ENCODE measurements around the gene TARBP1.
A peak's percentile ranks its signal among the peaks of the same experiment; 100 is the strongest.
"Not testable (repeated sequence)": the region's sequence is repeated elsewhere in the genome, so short reads cannot be mapped to it uniquely, and the experiment has no call there.

TARBP1 gene

GRCh38 chr1:234375672-234376071 is 103.3 kb downstream of the TARBP1 start:
- no peak for DNase-seq

GRCh38 chr1:234373959-234374254 is 105.1 kb downstream of the TARBP1 start:
- DNase-seq = no peak

- DNase-seq = peak; percentile 88 to 92
Measured at GRCh38 chr1:234373064-234373958, 105.7 kb downstream of the TARBP1 start, which contains the start of gene COA6. TSS of gene COA6 (plus strand) at chr1:234373456. CDS start at chr1:234373467, 11 bp downstream.

GRCh38 chr1:234372011-234372757 is 106.8 kb downstream of the TARBP1 start:
- no peak for DNase-seq

- DNase-seq = no peak
Measured at GRCh38 chr1:234371414-234371813, 107.6 kb downstream of the TARBP1 start.

GRCh38 chr1:234369784-234370183 is 109.2 kb downstream of the TARBP1 start:
- peak; percentile 35 to 41 for DNase-seq

DNA sequence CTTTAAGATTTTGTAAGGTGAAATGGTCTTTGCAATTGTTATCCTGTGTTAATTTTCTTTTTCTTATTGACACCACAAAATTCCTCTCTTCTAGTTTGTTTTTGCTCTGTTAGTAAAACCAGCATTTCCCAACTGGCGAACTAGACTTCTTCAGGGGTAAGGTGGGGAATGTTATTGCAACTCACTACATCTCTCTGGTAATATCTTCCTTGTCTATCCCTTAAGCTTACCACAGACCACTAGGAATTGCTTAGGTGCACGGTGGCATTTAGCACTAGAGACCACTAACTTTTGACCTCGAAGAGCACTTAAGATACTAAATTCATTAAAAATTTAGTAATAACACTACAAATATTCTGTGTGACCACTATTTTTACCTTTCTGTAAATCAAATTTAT is 109.9 kb downstream of the TARBP1 start:
- no peak for DNase-seq

GRCh38 chr1:234368320-234369032 is 110.5 kb downstream of the TARBP1 start:
- no peak for DNase-seq

DNA sequence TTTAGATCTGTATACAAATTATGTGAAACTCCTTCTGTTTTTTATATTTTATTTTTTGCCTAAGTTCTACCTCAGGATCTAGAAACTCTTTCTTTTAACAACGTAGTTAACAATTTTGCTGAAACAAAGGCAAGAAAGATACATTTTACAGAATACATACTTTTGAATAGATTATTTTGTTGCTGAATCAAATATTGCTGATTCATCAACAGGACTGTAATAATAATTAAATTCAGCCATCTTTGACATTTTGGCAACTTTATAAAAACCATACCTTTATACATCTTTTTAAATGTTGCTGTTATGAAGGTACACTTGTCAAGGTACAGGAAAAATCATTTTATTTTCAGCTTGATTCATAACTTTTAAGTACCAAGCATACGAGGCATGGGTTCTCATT is 116.4 kb downstream of the TARBP1 start:
- no peak for DNase-seq

DNA sequence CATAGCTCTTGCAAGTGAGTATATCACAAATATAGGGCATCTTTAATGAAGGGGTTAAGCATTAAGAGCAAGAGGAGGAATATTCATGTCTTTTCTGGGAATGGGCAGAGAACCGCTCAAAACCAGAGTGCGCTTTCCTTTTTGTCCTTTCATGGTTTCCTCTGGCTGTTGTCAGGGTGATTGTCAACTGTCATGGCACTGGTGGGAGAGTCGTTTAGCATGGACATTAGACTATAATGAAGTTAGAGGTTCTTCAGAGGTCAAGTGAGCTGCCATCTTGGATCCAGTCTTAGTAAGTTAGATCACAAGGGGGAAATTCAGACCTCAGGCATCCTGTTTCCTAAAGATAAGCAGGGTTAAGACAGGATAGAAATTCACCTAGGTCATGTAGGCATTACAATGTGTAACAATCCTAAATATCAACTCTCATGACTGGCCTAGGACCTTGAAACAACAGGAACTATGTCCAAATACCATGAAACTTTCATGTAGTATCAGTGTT is 117.8 kb downstream of the TARBP1 start:
- DNase-seq = no peak

DNA sequence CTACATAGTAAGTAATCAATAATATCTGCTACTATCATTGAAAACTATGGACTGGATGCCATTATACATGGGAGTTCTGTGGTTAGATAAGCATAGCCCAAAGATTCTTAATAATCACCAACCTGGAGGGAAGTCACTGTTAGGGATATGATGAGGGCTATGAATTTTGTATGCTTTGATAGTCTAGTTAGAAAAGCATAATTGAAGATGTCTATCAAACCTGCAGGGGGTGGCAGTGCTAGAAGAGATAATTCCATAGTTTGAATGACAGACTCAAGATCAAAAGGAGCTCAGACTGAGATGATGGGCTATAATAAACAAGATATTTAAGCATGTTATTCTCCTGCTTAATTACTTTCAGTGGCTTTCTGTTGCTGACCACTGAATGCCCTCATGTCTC is 121.1 kb downstream of the TARBP1 start:
- no peak for DNase-seq

GRCh38 chr1:234356615-234357269 is 122.2 kb downstream of the TARBP1 start:
- DNase-seq = not testable (repeated sequence)

DNA sequence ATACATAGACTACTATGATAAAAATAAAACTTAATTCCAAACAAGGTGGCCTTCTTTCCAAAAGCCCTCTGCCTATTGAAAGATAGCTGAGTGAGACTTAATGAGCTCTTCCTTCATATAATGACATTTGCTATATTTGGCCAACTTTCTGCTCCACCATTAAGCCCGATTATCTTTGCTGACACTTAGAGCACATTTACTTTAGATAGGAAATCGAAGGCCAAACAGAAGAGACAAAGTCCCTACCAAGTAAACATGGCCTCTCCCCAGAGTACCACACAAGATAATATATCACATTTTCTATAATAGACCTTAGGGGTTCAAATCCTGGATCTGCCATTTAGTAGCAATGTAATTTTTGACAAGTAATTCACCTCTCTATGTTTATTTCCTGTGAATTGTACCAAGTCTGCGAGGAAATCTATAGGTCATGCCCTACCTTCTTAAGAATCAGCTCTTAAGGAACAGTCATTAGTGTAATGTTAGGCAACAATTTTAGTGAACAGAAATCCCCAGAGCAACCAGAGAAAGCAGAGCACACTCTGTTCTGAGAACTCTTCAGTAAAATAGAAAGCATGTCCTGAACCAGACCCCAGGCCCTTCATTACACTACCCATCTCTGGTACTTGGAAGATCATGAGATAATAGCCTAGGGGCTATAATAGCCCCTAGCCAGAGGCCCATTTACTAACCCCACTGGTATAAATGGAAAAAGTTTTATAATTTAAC is 123.0 kb downstream of the TARBP1 start:
- DNase-seq = no peak

- DNase-seq = no peak
Measured at GRCh38 chr1:234348964-234349363, 130.0 kb downstream of the TARBP1 start.

DNA sequence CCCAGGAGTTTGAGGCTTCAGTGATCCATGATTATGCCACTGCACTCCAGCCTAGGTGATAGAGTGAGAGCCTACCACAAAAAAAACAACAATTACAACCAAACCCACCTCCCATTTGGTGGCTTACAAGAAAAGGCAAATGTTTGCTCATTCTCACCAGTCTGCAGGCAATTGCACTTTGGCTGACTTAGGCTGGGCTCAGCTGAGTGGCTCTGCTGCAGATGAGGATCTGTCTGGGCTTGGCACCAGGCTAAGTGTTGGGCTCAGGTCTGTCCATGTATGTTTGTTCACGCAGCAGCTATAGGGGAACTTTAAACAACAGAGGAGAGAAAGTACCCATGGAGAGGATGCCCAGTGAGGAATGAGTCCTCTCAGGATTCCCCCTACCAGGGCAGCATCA is 133.7 kb downstream of the TARBP1 start:
- DNase-seq = no peak

GRCh38 chr1:234342774-234343173 is 136.2 kb downstream of the TARBP1 start:
- no peak for DNase-seq

Measured in AML-193 (cell line).